ACC112 (cell line): ENCODE measurements around the gene MAP3K14.

Experiments used
- H2AFZ ChIP-seq: fragments of 200-600 bp; sonication (generic); one replicate; pipeline ENCODE4 v1.6.0; 2017; ENCODE audit warnings: antibody characterized with exemption, low read length; ENCODE audit not compliant: unreplicated experiment
- H3K27ac ChIP-seq: fragments of 200-600 bp; sonication (generic); 2 replicates; pipeline ENCODE4 v1.5.1; 2014; ENCODE audit warnings: low read depth, mild to moderate bottlenecking, antibody characterized with exemption, low read length, moderate library complexity
- H3K27me3 ChIP-seq: fragments of 200-600 bp; sonication (generic); 2 replicates; pipeline ENCODE4 v1.6.1; 2014; ENCODE audit warnings: mild to moderate bottlenecking, antibody characterized with exemption, low read length, moderate library complexity, mixed read lengths; ENCODE audit not compliant: insufficient read depth
- H3K36me3 ChIP-seq: fragments of 200-600 bp; sonication (generic); 2 replicates; pipeline ENCODE4 v1.6.1; 2016; ENCODE audit warnings: mild to moderate bottlenecking, antibody characterized with exemption, low read length, moderate library complexity, mixed read lengths; ENCODE audit not compliant: insufficient read depth
- H3K4me1 ChIP-seq: fragments of 200-600 bp; sonication (generic); one replicate; pipeline ENCODE4 v1.6.1; 2016; ENCODE audit warnings: low read length, mixed read lengths; ENCODE audit not compliant: insufficient read depth, unreplicated experiment, control insufficient read depth
- H3K4me3 ChIP-seq: fragments of 200-600 bp; sonication (generic); 2 replicates; pipeline ENCODE4 v1.5.1; 2014; ENCODE audit warnings: mild to moderate bottlenecking, low read depth, low read length
- H3K79me2 ChIP-seq: fragments of 200-600 bp; sonication (generic); one replicate; pipeline ENCODE4 v1.6.0; 2016; ENCODE audit warnings: low read length; ENCODE audit not compliant: control insufficient read depth, unreplicated experiment, insufficient read depth

MAP3K14 gene

DNA sequence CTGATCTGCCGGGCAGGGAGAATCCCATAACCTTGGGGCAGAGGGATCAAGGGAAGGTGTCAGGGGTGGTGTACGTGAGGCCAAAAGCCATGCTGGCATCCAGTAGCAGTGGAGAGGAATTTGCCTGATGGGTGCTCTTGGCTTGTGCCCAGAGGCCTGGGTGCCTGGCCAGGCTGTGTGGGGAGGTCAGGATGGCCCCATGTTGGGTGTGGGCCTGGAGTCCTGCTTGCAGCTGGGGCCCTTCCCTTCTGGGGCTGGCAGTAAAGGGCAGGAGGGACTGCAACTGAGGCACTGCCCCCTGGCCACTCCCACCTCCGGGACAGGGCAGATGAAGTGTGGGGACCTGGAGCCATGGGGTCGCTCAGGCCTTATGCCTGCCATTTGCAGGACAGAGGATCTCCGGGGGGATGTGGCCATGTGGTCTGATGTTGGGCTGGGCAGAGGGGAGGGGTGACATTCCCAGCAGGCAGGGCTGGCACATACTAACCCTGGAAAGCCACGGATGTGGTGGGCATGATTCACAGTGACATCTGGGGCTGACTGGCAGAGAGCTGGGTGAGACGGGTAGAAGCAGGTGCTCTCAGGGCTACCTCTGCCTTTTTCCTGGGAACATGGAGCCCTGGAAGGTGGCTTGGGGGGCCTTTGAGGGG is 91.6 kb downstream of the MAP3K14 start:
- Histone ChIP-seq H3K4me1 (peaks cover 56% of the 10 kb centered on the region), H3K79me2 (no peaks in the 10 kb centered on the region), H3K27ac (no peak overlapping the region), H3K27me3 (peaks cover 6% of the 10 kb centered on the region; the same call in 1 of the 2 replicates), H3K4me3 (no peak overlapping the region), H3K36me3 (no peaks in the 10 kb centered on the region), H2AFZ (no peak overlapping the region)

DNA sequence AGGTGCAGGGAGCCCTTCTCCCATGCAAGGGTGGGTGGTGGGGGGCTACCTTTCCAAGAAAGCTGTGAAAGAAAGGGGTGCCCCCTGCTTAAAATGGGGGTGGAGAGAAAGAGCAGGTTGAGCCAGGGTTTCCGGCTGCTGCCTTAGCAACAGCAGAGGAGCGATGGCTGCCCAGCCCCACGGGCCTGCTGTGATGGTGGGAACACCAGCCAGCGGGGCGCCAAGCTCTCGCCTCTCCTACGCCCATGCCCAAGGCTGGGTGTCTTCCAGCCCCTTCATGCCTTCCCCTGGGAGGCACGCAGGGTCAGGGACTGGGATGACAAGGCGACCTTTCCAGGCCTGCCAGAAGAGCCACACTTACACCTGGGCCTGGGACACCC is 92.2 kb downstream of the MAP3K14 start:
- no peak overlapping the region for H2AFZ ChIP-seq
- no peaks in the 10 kb centered on the region for H3K79me2 ChIP-seq
- no peak overlapping the region for H3K27ac ChIP-seq
- H3K36me3 ChIP-seq = no peaks in the 10 kb centered on the region
- H3K4me1 ChIP-seq = peaks cover 51% of the 10 kb centered on the region
- H3K27me3 ChIP-seq = peaks cover 6% of the 10 kb centered on the region; the same call in 1 of the 2 replicates
- H3K4me3 ChIP-seq = no peak overlapping the region

DNA sequence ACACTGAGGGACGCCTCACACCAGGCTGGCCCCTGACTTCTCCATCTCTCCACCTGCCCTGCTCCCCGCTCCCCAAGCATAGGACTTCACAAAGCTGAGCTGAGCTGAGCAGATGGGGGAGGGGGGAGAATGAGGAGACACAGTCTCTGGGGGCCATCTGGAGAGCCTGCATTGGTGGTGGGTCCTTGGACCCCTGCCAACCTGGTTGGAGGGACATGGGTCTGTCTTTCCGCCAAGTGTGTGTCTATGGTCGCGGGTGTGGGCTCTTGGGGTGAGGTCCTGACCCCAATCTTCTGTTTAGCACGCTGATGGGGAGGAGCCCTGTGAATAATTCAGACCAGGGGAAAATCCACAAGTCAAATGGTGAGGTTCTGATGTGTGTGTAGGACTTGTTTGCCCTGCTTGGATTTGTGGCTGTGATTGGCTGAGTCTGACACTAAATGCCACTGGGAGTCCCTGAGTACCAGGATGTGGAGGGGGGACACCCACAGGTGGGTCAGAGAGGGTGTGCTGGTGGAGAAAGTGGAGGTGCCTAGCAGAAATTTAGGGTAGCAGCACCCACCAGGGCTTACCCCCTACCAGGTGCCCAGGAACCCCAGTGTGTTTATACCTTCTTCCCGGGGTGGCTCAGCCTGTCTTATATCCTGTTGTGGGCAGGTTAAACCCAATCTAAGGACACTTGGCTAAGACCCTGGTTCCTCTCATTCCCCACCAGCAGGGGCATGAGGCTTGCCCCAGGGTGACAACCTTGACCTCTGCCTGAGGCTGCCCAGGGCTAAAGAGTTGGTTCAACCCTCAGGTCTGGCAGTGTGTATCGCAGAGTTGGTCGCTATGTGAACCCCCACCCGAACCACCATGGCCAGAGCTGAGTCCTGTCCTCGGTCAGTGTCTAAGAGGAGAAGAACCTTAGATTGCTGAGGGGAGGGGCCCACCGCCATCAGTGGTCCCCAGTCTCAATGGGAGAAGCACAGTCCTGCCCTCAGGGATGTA is 93.0 kb downstream of the MAP3K14 start:
- H3K4me3 ChIP-seq = no peak overlapping the region
- no peak overlapping the region for H3K27ac ChIP-seq
- no peaks in the 10 kb centered on the region for H3K36me3 ChIP-seq
- H2AFZ ChIP-seq = no peak overlapping the region
- H3K27me3 ChIP-seq = peaks cover 6% of the 10 kb centered on the region; the same call in 1 of the 2 replicates
- H3K79me2 ChIP-seq = no peaks in the 10 kb centered on the region
- H3K4me1 ChIP-seq = peaks cover 44% of the 10 kb centered on the region

DNA sequence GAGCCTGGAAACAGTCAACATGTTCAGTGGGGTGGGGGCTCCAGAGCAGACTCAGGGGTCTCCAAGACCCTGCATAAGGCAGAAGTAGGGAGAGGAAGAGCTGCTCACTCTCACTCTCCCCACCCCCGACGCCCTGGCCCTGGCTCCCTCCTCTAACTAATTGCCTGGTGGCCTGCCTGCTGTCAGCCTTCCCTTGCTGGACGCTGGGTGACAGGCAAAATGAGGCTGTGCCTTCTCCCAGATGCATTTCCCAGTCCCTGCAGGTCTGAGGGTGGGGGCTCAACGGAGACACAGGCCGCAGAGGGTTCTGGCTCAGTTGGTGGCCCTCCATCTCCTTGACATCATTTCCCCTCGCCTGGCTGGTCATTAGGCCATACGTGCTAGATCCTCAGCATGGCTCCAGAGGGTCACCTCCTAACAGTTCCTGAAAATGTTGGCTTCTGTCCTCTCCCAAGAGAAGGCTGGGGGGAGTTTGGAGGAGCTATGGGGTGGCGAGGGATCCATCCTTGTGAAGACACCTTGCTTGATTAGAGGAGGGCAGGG is 93.8 kb downstream of the MAP3K14 start:
- Histone ChIP-seq H2AFZ (no peak overlapping the region), H3K4me3 (no peak overlapping the region), H3K27ac (no peak overlapping the region), H3K79me2 (no peaks in the 10 kb centered on the region), H3K27me3 (peaks cover 6% of the 10 kb centered on the region; the same call in 1 of the 2 replicates), H3K36me3 (no peaks in the 10 kb centered on the region), H3K4me1 (peaks cover 37% of the 10 kb centered on the region)

DNA sequence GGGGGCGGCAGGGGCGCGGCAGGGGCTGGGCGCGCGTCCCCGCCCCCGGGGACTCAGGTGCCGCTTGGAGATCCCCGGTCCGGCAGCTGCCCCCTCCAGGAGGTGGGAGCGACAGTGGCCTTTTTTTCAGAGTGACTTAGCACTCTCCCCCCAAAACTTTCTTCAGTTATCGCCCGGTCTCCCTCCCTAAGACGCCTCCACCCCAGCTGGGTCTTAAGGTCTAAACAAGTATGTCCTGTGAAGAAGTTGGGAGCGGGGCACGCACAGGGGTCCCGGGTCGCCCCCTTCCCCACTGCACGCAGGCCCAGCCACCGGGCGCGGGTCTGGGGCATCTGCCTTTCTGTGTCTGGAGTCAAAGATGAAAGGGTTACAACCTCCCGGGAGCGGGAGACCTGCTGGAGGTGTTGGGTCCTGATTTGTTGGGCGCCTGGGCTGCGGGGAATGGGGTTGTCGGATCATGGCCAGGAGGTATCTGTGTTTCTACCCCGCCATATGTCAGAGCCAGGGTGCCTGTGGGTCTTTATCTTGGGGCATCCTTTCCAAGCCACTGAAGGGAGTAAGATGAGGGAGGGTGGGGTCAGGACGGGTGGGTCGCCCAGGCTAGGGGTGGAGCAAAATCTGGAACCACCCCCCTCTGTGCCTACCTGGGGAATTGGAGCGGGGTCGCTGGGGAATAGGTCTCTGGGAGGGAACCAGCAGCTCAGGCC is 94.4 kb downstream of the MAP3K14 start:
- no peaks in the 10 kb centered on the region for H3K36me3 ChIP-seq
- H3K27me3 ChIP-seq = peaks cover 6% of the 10 kb centered on the region; the same call in 1 of the 2 replicates
- H3K27ac ChIP-seq = no peak overlapping the region
- peaks cover 30% of the 10 kb centered on the region for H3K4me1 ChIP-seq
- H3K79me2 ChIP-seq = no peaks in the 10 kb centered on the region
- H3K4me3 ChIP-seq = peak overlapping the region; percentile 78
- peak overlapping the region; percentile 69 for H2AFZ ChIP-seq

DNA sequence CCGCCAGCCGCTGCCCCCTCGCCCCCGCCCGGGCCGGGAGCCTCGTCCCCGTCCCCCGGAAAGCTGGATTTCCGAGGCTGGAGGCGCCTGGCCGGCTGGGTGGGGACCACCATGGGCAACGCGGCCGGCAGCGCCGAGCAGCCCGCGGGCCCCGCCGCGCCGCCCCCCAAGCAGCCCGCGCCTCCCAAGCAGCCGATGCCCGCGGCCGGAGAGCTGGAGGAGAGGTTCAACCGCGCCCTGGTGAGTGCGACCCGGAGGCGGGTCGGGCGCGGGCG is 94.9 kb downstream of the MAP3K14 start:
- Histone ChIP-seq H3K4me3 (peak overlapping the region; percentile 78), H3K79me2 (no peaks in the 10 kb centered on the region), H3K27me3 (peaks cover 6% of the 10 kb centered on the region; the same call in 1 of the 2 replicates), H3K4me1 (peaks cover 25% of the 10 kb centered on the region), H3K27ac (no peak overlapping the region), H2AFZ (peak overlapping the region; percentile 69), H3K36me3 (no peaks in the 10 kb centered on the region)

DNA sequence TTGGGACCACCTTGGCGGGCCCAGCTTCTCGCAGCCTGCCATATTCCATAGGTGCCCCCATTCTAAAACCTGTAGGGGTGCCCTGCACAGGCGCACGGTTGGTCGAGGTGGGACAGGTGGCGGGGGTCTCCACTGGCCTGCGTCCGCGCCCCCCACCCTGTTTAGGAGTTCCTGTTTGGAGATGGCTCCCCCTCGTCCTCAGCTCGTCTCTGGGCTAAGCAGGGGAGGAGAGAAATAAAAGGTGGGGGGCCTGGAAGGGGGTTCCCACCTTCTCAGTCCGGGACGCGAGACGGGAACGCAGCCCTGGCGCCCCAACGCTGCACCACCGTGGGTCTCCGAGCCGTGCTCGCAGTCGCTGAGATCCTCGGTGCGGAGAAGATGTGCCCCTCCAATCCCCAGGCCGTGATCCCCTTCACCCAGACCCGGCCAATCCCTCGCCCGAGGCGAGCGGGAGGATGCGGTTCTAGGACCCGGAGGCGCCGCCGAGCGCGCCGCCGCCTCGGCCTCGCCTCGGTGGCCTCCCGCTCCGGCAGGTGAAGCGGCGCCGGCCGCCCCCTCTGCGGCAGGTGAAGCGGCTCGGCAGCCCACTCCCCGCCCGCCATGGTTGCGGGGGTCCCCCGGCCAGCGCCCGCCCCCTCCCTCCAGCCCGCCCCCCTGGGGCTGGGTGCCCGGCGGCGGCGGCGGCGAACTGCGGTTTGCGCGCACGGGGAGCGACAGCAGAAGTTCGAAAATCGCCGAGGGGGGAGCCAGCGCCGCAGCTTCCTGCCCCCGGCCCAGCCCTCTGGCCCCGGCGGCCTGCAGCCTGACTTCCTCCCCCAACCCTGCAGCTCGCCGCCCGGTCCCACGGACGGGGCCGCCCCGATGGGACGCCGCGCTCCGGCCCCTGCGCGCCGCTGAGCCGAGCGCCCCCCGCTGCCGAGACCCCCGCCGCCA is 95.5 kb downstream of the MAP3K14 start, which contains the start of gene FMNL1:
Gene FMNL1, plus strand, starts transcription at position 805 of the 933 bp plus-strand sequence. CDS start 240 bp downstream, outside the sequence.
- H3K36me3 ChIP-seq = no peaks in the 10 kb centered on the region
- H2AFZ ChIP-seq = peak within 1 kb of the TSS; percentile 69
- peaks cover 19% of the 10 kb centered on the region for H3K4me1 ChIP-seq
- no peak within 1 kb of the TSS for H3K27ac ChIP-seq
- H3K27me3 ChIP-seq = peaks cover 6% of the 10 kb centered on the region; the same call in 1 of the 2 replicates
- peak within 1 kb of the TSS; percentile 78 for H3K4me3 ChIP-seq
- no peaks in the 10 kb centered on the region for H3K79me2 ChIP-seq

DNA sequence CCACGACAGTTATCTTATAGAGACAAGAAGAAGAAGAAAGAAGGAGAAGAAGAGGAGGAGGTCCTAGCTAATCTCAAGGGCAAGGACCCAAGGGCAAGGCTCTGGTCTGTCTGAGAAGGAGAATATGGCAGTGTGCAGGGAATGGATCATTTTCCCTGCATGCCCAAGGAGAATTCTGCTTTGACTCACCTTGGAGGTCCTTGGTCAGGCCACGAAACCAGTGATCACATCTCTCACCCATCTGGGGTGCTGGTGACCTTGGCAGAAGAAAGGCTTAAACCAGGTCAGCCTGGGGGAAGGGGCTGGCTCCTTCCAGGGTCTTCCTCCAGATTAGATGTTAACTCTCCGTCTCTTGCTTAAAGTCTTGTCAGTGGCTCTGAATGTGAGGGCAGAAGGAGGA is 96.7 kb downstream of the MAP3K14 start:
- Histone ChIP-seq H3K36me3 (no peaks in the 10 kb centered on the region), H2AFZ (no peak overlapping the region), H3K4me1 (peaks cover 7% of the 10 kb centered on the region), H3K79me2 (no peaks in the 10 kb centered on the region), H3K4me3 (no peak overlapping the region), H3K27me3 (peaks cover 6% of the 10 kb centered on the region; the same call in 1 of the 2 replicates), H3K27ac (no peak overlapping the region)

DNA sequence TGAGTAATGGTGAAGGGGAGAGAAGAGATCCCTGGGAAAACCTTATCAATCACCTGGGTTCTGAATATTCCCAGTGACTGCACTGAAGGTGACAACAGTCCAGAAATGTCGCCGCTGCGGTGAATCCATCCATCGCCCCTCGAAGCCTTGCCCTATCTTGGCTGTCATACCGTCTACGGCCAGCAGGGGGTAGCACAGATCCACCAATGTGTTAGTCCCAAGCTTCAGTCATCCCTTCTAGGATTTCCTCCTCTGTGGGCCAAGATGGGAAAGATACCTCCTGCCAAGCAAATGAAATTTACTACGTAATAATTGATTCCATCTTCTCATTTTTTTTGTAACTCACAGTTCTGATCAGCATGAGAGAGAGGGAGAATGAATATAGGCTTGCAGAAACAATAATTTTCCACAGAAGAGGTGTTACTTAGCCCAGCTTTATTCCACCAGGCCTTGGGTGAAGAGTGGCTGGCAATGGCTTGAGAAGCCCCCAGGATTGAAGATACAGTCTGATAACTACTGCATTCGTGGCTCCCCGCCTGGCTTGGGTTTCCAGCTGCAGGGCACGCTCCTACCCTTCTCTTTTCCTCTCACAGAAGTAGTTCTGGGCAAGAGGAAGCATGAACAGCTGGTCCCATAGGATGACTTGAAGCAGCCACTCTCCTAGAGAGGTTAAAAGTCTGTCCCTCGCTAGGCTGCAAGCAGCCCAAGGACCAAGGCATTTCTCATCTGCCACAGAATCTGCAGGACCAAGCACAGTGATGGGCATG is 97.7 kb downstream of the MAP3K14 start:
- peaks cover 3% of the 10 kb centered on the region for H3K4me1 ChIP-seq
- no peak overlapping the region for H2AFZ ChIP-seq
- no peaks in the 10 kb centered on the region for H3K36me3 ChIP-seq
- no peak overlapping the region for H3K27ac ChIP-seq
- peaks cover 6% of the 10 kb centered on the region; the same call in 1 of the 2 replicates for H3K27me3 ChIP-seq
- H3K4me3 ChIP-seq = no peak overlapping the region
- H3K79me2 ChIP-seq = no peaks in the 10 kb centered on the region
